Progenitor cell of endocrine pancreas (in vitro differentiated cells): ENCODE measurements around the gene RPP25. TPM values are rescaled to one million over a fixed set of nuclear protein-coding genes. Genes with fewer than 3 reads are reported as not detected.

Experiments used
- DNase-seq: peaks from one replicate; pipeline ENCODE4 v3.0.0; 2021; ENCODE audit warnings: low spot score; ENCODE audit not compliant: unreplicated experiment
- H3K27ac Mint-ChIP-seq: 2 replicates; pipeline ENCODE4 v1.8.0; 2021; ENCODE audit warnings: mild to moderate bottlenecking, moderate library complexity, mixed read lengths
- H3K27me3 Mint-ChIP-seq: 2 replicates; pipeline ENCODE4 v1.8.0; 2021; ENCODE audit warnings: mixed read lengths
- H3K36me3 Mint-ChIP-seq: 2 replicates; pipeline ENCODE4 v1.8.0; 2022; ENCODE audit warnings: mixed read lengths; ENCODE audit not compliant: insufficient read depth
- H3K4me1 Mint-ChIP-seq: 2 replicates; pipeline ENCODE4 v1.8.0; 2021; ENCODE audit warnings: low read depth, mixed read lengths
- H3K4me3 Mint-ChIP-seq: 2 replicates; pipeline ENCODE4 v1.8.0; 2021; ENCODE audit warnings: low read depth, mild to moderate bottlenecking, moderate library complexity, mixed read lengths
- H3K9me3 Mint-ChIP-seq: 2 replicates; pipeline ENCODE4 v1.8.0; 2021; ENCODE audit warnings: low read depth, mixed read lengths
- CTCF ChIP-seq: fragments of 200-600 bp; sonication (generic); IDR thresholded peaks from one replicate; pipeline ENCODE4 v1.5.0; 2021; ENCODE audit warnings: antibody characterized with exemption, mild to moderate bottlenecking; ENCODE audit not compliant: unreplicated experiment
- total RNA-seq: library from RNA; stranded (reverse); gene quantifications from 2 replicates; pipeline ENCODE4 v1.2.1, GENCODE V29; 2021

RPP25 gene
- total RNA-seq, 1 donor from 2014 or later: 0.74 TPM

DNA sequence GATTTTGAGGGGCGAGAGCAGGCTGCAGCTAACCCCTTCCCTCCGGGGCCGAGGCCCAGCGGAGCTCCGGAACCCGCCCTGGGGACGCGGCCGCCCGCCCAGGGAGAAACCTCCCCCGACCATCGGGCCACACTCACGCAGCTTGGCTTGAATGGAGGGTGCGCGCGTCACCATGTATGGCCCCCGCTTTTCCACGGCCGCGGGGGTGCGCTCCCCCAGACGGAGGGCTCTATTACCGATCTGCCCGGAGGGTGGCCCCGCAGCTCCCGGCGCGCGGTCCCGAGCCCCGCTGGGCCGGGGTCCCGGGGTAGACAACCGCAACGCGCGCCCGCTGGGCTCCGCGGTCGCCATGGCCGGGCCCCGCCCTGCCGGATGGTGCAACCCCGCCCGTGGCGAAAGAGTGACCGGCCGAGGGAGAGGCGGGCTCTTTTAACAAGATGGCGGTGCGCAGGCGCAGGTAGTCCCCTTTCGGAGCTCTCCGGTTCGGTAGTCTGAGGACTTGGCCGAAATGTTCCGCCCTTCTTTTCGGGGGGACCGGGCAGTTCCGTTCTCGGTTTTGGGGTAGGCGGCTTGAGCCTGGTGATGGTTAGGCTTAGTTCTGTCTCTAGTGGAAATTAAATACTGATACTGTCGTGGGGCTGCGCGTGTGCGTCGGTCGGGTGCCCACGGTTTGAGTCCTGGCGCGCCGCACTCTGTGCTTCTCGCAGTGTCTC, 50.0 kb downstream of the RPP25 start, which contains the start of gene FAM219B:
Gene FAM219B, minus strand, starts transcription at position 402 of the 713 bp plus-strand sequence. Its CDS starts 51 bp downstream, at position 351.
- H3K27me3 Mint-ChIP-seq: no peaks in the 10 kb centered on the region
- H3K4me3 Mint-ChIP-seq: peak within 1 kb of the TSS; percentile 100
- peaks cover 21% of the 10 kb centered on the region for H3K4me1 Mint-ChIP-seq
- no peaks in the 10 kb centered on the region for H3K9me3 Mint-ChIP-seq
- DNase-seq: peak; percentile 80
- TF ChIP-seq CTCF: no peak
- H3K36me3 Mint-ChIP-seq: peaks cover 13% of the 10 kb centered on the region
- peak within 1 kb of the TSS; percentile 96 for H3K27ac Mint-ChIP-seq

DNA sequence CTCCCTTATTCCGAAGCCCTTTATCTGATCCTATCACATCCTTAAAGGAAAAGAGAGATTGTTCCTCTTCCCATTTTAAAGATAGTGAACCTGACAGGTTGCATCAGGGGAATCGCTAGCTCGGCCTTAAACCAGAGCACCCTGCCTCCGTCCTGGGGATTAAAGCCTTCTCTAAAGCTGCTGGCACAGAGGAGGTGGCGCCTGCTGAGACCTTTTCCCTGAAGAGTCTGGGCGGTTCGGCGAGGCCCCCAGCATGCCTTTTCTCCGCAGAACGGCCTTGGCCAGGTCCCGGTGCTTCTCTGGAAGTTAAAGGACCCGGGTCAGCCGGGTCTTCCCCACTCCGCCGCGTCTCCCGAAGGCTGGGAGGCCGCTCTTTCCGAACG, 50.5 kb downstream of the RPP25 start:
- H3K36me3 Mint-ChIP-seq: peaks cover 13% of the 10 kb centered on the region
- H3K4me3 Mint-ChIP-seq: peak overlapping the region; percentile 100
- DNase-seq: no peak
- peaks cover 21% of the 10 kb centered on the region for H3K4me1 Mint-ChIP-seq
- no peaks in the 10 kb centered on the region for H3K27me3 Mint-ChIP-seq
- H3K27ac Mint-ChIP-seq: peak overlapping the region; percentile 95
- H3K9me3 Mint-ChIP-seq: no peaks in the 10 kb centered on the region
- TF ChIP-seq CTCF: no peak

Other genes with a start within 250 kb of the RPP25 start
- 1.5 and 2.8 TPM in 2 replicates for gene CYP1A1, start 231.2 kb downstream of the RPP25 start, total RNA-seq
- not detected in 2 replicates for gene CYP1A2, start 207.9 kb downstream of the RPP25 start, total RNA-seq
- 70.9 and 72.4 TPM in 2 replicates for gene CSK, start 174.7 kb downstream of the RPP25 start, total RNA-seq
- not detected in 2 replicates for gene LMAN1L, start 143.9 kb downstream of the RPP25 start, total RNA-seq
- gene CPLX3, start 130.1 kb downstream of the RPP25 start, total RNA-seq: not detected in 2 replicates
- 37.3 and 39.8 TPM in 2 replicates for gene ULK3, start 113.6 kb downstream of the RPP25 start, total RNA-seq
- 60.0 and 63.0 TPM in 2 replicates for gene SCAMP2, start 83.4 kb downstream of the RPP25 start, total RNA-seq
- gene MPI, start 66.7 kb downstream of the RPP25 start, total RNA-seq: 36.4 and 39.6 TPM in 2 replicates
- 118 and 122 TPM in 2 replicates for gene FAM219B, start 49.9 kb downstream of the RPP25 start, total RNA-seq
- gene COX5A, start 18.7 kb downstream of the RPP25 start, total RNA-seq: 189 and 191 TPM in 2 replicates
- gene SCAMP5, start 38.8 kb upstream of the RPP25 start, total RNA-seq: 55.9 and 58.0 TPM in 2 replicates
- gene PPCDC, start 66.8 kb upstream of the RPP25 start, total RNA-seq: 16.5 and 18.0 TPM in 2 replicates
- 80.0 and 83.4 TPM in 2 replicates for gene C15orf39, start 245.1 kb upstream of the RPP25 start, total RNA-seq